H9 (cell line): ENCODE data around the gene BCLAF1. TPM values are rescaled to one million over a fixed set of nuclear protein-coding genes. Genes with fewer than 3 reads are reported as not detected.

Source experiments
- DNase-seq: peaks from one replicate; pipeline ENCODE4 v3.0.0-alpha.2; 2017
- H2AFZ ChIP-seq: one replicate; pipeline ENCODE4 v1.6.1; 2013; ENCODE audit warnings: mild to moderate bottlenecking, low read length, control low read depth, moderate library complexity
- H2AK5ac ChIP-seq: 2 replicates; pipeline ENCODE4 v1.6.1; 2013; ENCODE audit warnings: low read length, control low read depth, mixed read lengths; ENCODE audit not compliant: insufficient read length
- H2BK120ac ChIP-seq: one replicate; pipeline ENCODE4 v1.6.1; 2013; ENCODE audit warnings: low read depth, mild to moderate bottlenecking, low read length, control low read depth, inconsistent platforms; ENCODE audit not compliant: poor library complexity, severe bottlenecking
- H2BK12ac ChIP-seq: 2 replicates; pipeline ENCODE4 v1.6.1; 2013; ENCODE audit warnings: low read length, control low read depth, mixed read lengths, low read depth; ENCODE audit not compliant: insufficient read length
- H2BK15ac ChIP-seq: 2 replicates; pipeline ENCODE4 v1.6.1; 2013; ENCODE audit warnings: low read depth, low read length, control low read depth
- H2BK20ac ChIP-seq: one replicate; pipeline ENCODE4 v1.6.1; 2013; ENCODE audit warnings: low read depth, mild to moderate bottlenecking, low read length, control low read depth, inconsistent platforms; ENCODE audit not compliant: poor library complexity, severe bottlenecking
- H2BK5ac ChIP-seq: 2 replicates; pipeline ENCODE4 v1.6.1; 2013; ENCODE audit warnings: low read length, control low read depth, mixed read lengths; ENCODE audit not compliant: insufficient read length
- H3K14ac ChIP-seq: 2 replicates; pipeline ENCODE4 v1.6.1; 2013; ENCODE audit warnings: low read length, control low read depth; ENCODE audit not compliant: insufficient read depth
- H3K18ac ChIP-seq: 2 replicates; pipeline ENCODE4 v1.6.1; 2013; ENCODE audit warnings: low read depth, mild to moderate bottlenecking, mixed read lengths, low read length, control low read depth; ENCODE audit not compliant: insufficient read length
- H3K23ac ChIP-seq: 2 replicates; pipeline ENCODE4 v1.6.1; 2013; ENCODE audit warnings: low read length, control low read depth, mixed read lengths, low read depth; ENCODE audit not compliant: insufficient read length
- H3K23me2 ChIP-seq: 2 replicates; pipeline ENCODE4 v1.6.1; 2013; ENCODE audit warnings: low read depth, mild to moderate bottlenecking, mixed read lengths, low read length, control low read depth; ENCODE audit not compliant: insufficient read length, poor library complexity, severe bottlenecking
- H3K27ac ChIP-seq: 2 replicates; pipeline ENCODE4 v1.5.1; 2013; ENCODE audit warnings: low read length, control low read depth, mixed read lengths, low read depth; ENCODE audit not compliant: insufficient read length
- H3K27me3 ChIP-seq: 2 replicates; pipeline ENCODE4 v1.6.1; 2013; ENCODE audit warnings: low read length, control low read depth, inconsistent platforms; ENCODE audit not compliant: insufficient read depth
- H3K4ac ChIP-seq: 2 replicates; pipeline ENCODE4 v1.6.1; 2013; ENCODE audit warnings: low read depth, mild to moderate bottlenecking, control low read depth, inconsistent platforms, low read length, moderate library complexity
- H3K4me1 ChIP-seq: 2 replicates; pipeline ENCODE4 v1.6.1; 2013; ENCODE audit warnings: low read length, control low read depth, inconsistent platforms; ENCODE audit not compliant: insufficient read depth
- H3K4me2 ChIP-seq: 2 replicates; pipeline ENCODE4 v1.6.1; 2013; ENCODE audit warnings: low read length, control low read depth, mixed read lengths; ENCODE audit not compliant: insufficient read length, insufficient read depth
- H3K56ac ChIP-seq: 2 replicates; pipeline ENCODE4 v1.6.1; 2013; ENCODE audit warnings: low read depth, mild to moderate bottlenecking, mixed read lengths, low read length, control low read depth; ENCODE audit not compliant: insufficient read length
- H3K79me1 ChIP-seq: 2 replicates; pipeline ENCODE4 v1.6.1; 2013; ENCODE audit warnings: low read depth, mild to moderate bottlenecking, moderate library complexity, low read length, control low read depth, inconsistent platforms; ENCODE audit not compliant: insufficient read depth, poor library complexity, severe bottlenecking
- H3K79me2 ChIP-seq: 2 replicates; pipeline ENCODE4 v1.6.1; 2013; ENCODE audit warnings: low read length, control low read depth, inconsistent platforms; ENCODE audit not compliant: insufficient read depth
- H3K9ac ChIP-seq: 2 replicates; pipeline ENCODE4 v1.6.1; 2013; ENCODE audit warnings: low read length, control low read depth, mixed read lengths; ENCODE audit not compliant: insufficient read length; ENCODE audit errors: extremely low read depth
- H3K9me3 ChIP-seq: one replicate; pipeline ENCODE4 v1.6.1; 2013; ENCODE audit warnings: low read depth, low read length, inconsistent platforms; ENCODE audit not compliant: control insufficient read depth
- H3T11ph ChIP-seq: one replicate; pipeline ENCODE4 v1.6.1; 2013; ENCODE audit warnings: mild to moderate bottlenecking, low read length, control low read depth, inconsistent platforms
- H4K20me1 ChIP-seq: one replicate; pipeline ENCODE4 v1.6.1; 2013; ENCODE audit not compliant: control insufficient read depth, insufficient read length, insufficient read depth
- H4K5ac ChIP-seq: 2 replicates; pipeline ENCODE4 v1.6.1; 2013; ENCODE audit warnings: low read depth, mild to moderate bottlenecking, mixed read lengths, low read length, control low read depth; ENCODE audit not compliant: insufficient read length
- H4K8ac ChIP-seq: replicated peaks from 2 replicates; pipeline ENCODE4 v1.6.1; 2013; ENCODE audit warnings: low read length, control low read depth, mixed read lengths, low read depth; ENCODE audit not compliant: insufficient read length
- H4K91ac ChIP-seq: 2 replicates; pipeline ENCODE4 v1.6.1; 2013; ENCODE audit warnings: low read depth, mild to moderate bottlenecking, moderate library complexity, mixed read lengths, low read length, control low read depth; ENCODE audit not compliant: insufficient read length
- H3K27ac Mint-ChIP-seq, 3 experiments: 2 replicates in 2 of 3; 3 replicates in 1 of 3; pipeline ENCODE4 v1.8.0; 2020 to 2021; ENCODE audit warnings: mixed read lengths in 3 of 3, mild to moderate bottlenecking in 1 of 3, moderate library complexity in 1 of 3
- H3K27me3 Mint-ChIP-seq: 2 replicates; pipeline ENCODE4 v1.8.0; 2021; ENCODE audit warnings: low read depth, mild to moderate bottlenecking, moderate library complexity, mixed read lengths
- H3K36me3 Mint-ChIP-seq, 3 experiments: 2 replicates in 2 of 3; 3 replicates in 1 of 3; pipeline ENCODE4 v1.8.0; 2020 to 2021; ENCODE audit warnings: low read depth in 3 of 3, mixed read lengths in 3 of 3; ENCODE audit not compliant: insufficient read depth in 1 of 3
- H3K4me1 Mint-ChIP-seq, 2 experiments: 2 replicates each; pipeline ENCODE4 v1.8.0; 2020; ENCODE audit warnings: mixed read lengths in 2 of 2
- H3K4me3 Mint-ChIP-seq, 2 experiments: 2 replicates in 1 of 2; 3 replicates in 1 of 2; pipeline ENCODE4 v1.8.0; 2020 to 2021; ENCODE audit warnings: mild to moderate bottlenecking in 2 of 2, mixed read lengths in 2 of 2, moderate library complexity in 1 of 2
- H3K9me3 Mint-ChIP-seq, 2 experiments: 2 replicates in 1 of 2; 3 replicates in 1 of 2; pipeline ENCODE4 v1.8.0; 2020; ENCODE audit warnings: mild to moderate bottlenecking in 2 of 2, mixed read lengths in 2 of 2, moderate library complexity in 1 of 2
- WGBS: extraction: QIAGEN DNeasy Blood & Tissue Kit; methylation state at CpG from one replicate; pipeline ENCODE4 v1.1.7; 2013; ENCODE audit warnings: missing lambda C conversion rate, low lambda C conversion rate, mixed read lengths; ENCODE audit not compliant: insufficient read length; ENCODE audit errors: extremely low coverage; 5-methylcytosine and 5-hydroxymethylcytosine counted together
- total RNA-seq: library from RNA; stranded (reverse); gene quantifications from 2 replicates; pipeline ENCODE4 v1.2.1, GENCODE V29; 2021
- TF ChIP-seq, protein P1 (sequence below): fragments of 200-600 bp; sonication (generic); conservative IDR thresholded peaks from 3 replicates; pipeline ENCODE4 v1.8.0; 2021; ENCODE audit warnings: antibody characterized with exemption, mild to moderate bottlenecking

Gene BCLAF1
- total RNA-seq, 1 experiment from 2014 or later, result 257 TPM

- no peak overlapping the region for H3K4ac ChIP-seq
- H3K18ac ChIP-seq, result no peak overlapping the region
- no peak overlapping the region for H3K9ac ChIP-seq
- no peaks in the 10 kb centered on the region for H3K79me2 ChIP-seq
- no peak overlapping the region for H3T11ph ChIP-seq
- no peak for DNase-seq
- no peak overlapping the region for H4K5ac ChIP-seq
- no peaks in the 10 kb centered on the region for H3K23me2 ChIP-seq
- no peaks in the 10 kb centered on the region for H3K27me3 ChIP-seq
- H4K8ac ChIP-seq, result no peak overlapping the region
- no peak overlapping the region for H2BK20ac ChIP-seq
- Mint-ChIP-seq H3K4me3 (no peak overlapping the region), H3K4me1 (peaks cover 0 to 3% of the 10 kb centered on the region in 2 experiments; a peak in 2 of 4 replicates), H3K27ac (no peak overlapping the region), H3K36me3 (no peaks in the 10 kb centered on the region), H3K27me3 (no peaks in the 10 kb centered on the region), H3K9me3 (no peaks in the 10 kb centered on the region)
- H2BK5ac ChIP-seq, result no peak overlapping the region
- H2BK120ac ChIP-seq, result no peak overlapping the region
- H3K4me2 ChIP-seq, result no peak overlapping the region
- no peak overlapping the region for H3K23ac ChIP-seq
- H3K79me1 ChIP-seq, result no peaks in the 10 kb centered on the region
- H3K4me1 ChIP-seq, result no peaks in the 10 kb centered on the region
- H2BK15ac ChIP-seq, result no peak overlapping the region
- no peak overlapping the region for H2AK5ac ChIP-seq
- H4K91ac ChIP-seq, result no peak overlapping the region
- no peak overlapping the region for H3K14ac ChIP-seq
- H2AFZ ChIP-seq, result no peak overlapping the region
- no peaks in the 10 kb centered on the region for H3K9me3 ChIP-seq
- H4K20me1 ChIP-seq, result no peaks in the 10 kb centered on the region
- no peak overlapping the region for H3K27ac ChIP-seq
- no CpG with 5 or more reads among the region's 5 CpGs for WGBS
- no peak overlapping the region for H3K56ac ChIP-seq
- TF ChIP-seq, protein P1, sequence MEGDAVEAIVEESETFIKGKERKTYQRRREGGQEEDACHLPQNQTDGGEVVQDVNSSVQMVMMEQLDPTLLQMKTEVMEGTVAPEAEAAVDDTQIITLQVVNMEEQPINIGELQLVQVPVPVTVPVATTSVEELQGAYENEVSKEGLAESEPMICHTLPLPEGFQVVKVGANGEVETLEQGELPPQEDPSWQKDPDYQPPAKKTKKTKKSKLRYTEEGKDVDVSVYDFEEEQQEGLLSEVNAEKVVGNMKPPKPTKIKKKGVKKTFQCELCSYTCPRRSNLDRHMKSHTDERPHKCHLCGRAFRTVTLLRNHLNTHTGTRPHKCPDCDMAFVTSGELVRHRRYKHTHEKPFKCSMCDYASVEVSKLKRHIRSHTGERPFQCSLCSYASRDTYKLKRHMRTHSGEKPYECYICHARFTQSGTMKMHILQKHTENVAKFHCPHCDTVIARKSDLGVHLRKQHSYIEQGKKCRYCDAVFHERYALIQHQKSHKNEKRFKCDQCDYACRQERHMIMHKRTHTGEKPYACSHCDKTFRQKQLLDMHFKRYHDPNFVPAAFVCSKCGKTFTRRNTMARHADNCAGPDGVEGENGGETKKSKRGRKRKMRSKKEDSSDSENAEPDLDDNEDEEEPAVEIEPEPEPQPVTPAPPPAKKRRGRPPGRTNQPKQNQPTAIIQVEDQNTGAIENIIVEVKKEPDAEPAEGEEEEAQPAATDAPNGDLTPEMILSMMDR, result no peak
- no peak overlapping the region for H2BK12ac ChIP-seq
These were observed 76.6 kb downstream of the BCLAF1 start for GRCh38 chr6:136213012-136213539.
